Measurements from ENCODE around the gene OTUD4. TPM values are rescaled to one million over a fixed set of nuclear protein-coding genes. Genes with fewer than 3 reads are reported as not detected.
A peak's percentile ranks its signal among the peaks of the same experiment; 100 is the strongest.
"Not testable (repeated sequence)": the region's sequence is repeated elsewhere in the genome, so short reads cannot be mapped to it uniquely, and the experiment has no call there.

Gene OTUD4
- total RNA-seq (2013): 16.4 TPM
- polyA plus RNA-seq (10 to 100 TPM in 1 of 3 donors, 1 to 10 TPM in 2; 7.5 to 14.4 (median 9.0) TPM), polyA minus RNA-seq (17.7 and 17.8 TPM in 2 replicates), total RNA-seq (82.9 to 140 (median 110) reads per million in 11 experiments)

- Histone ChIP-seq H3K79me2 (ENCODE audit: insufficient read depth, low read length) (peaks cover 46% of the 10 kb centered on the region), H4K20me1 (ENCODE audit: insufficient read depth, low read length) (peaks cover 20% of the 10 kb centered on the region), H3K4me3 (replicated peaks in 1 of 3; ENCODE audit: low read depth in 2 of 3, low read length in 3 of 3) (peak within 1 kb of the TSS; percentile 67 to 96 (median 80)), H3K36me3 (replicated peaks in 1 of 2; ENCODE audit: control insufficient read depth in 1 of 2, insufficient read depth in 2 of 2, low read length in 2 of 2) (no peaks in the 10 kb centered on the region), H3K27ac (ENCODE audit: low read depth in 1 of 2, low read length in 2 of 2) (peak within 1 kb of the TSS; percentile 86 to 93), H3K9me3 (replicated peaks in 1 of 2; ENCODE audit: control insufficient read depth in 1 of 2, insufficient read depth in 1 of 2, low read length in 2 of 2) (no peaks in the 10 kb centered on the region), H2AFZ (ENCODE audit: insufficient read depth, low read depth, low read length, poor library complexity, severe bottlenecking) (peak within 1 kb of the TSS; percentile 97), H3K4me2 (replicated peaks; ENCODE audit: extremely low read depth, low read length, poor library complexity, severe bottlenecking) (peak within 1 kb of the TSS; percentile 90), H3K4me1 (ENCODE audit: control insufficient read depth in 1 of 2, insufficient read depth in 2 of 2, low read length in 2 of 2) (peaks cover 30 to 34% of the 10 kb centered on the region in 2 donors), H3K9ac (ENCODE audit: insufficient read depth, low read length, poor library complexity, severe bottlenecking) (peak within 1 kb of the TSS; percentile 94), H3K27me3 (ENCODE audit: control insufficient read depth in 2 of 2, insufficient read depth in 2 of 2, low read length in 2 of 2) (no peaks in the 10 kb centered on the region)
- Mint-ChIP-seq H3K27ac (peak within 1 kb of the TSS; percentile 93 to 98 (median 95)), H3K4me3 (peak within 1 kb of the TSS; percentile 85 to 93), H3K9me3 (no peaks in the 10 kb centered on the region), H3K4me1 (peaks cover 36% of the 10 kb centered on the region), H3K36me3 (no peaks in the 10 kb centered on the region), H3K27me3 (ENCODE audit: low read depth in 3 of 3) (peaks cover 0 to 4% (median 3%) of the 10 kb centered on the region in 3 donors)
- DNase-seq: peak; percentile 91 to 93 (median 91)
- intact Hi-C loops (cut with micrococcal nuclease): loop anchor here (5.0 to 10.0 kb wide), 2 partner anchors 76 to 437 kb away; partner anchors contain the start of gene MMAA (in 1 of the 2)
- under 1% methylated on average over 93 of the region's 94 CpGs for WGBS (ENCODE audit: insufficient coverage)
- no peak for TF ChIP-seq CTCF (IDR thresholded peaks at IDR 0.05)
Measured at GRCh38 chr4:145180298-145181090, at the start of gene OTUD4. OTUD4 (minus strand) TSS chr4:145180589; CDS start chr4:145179973, 616 bp downstream.

- H3K4me2 ChIP-seq (replicated peaks; ENCODE audit: extremely low read depth, low read length, poor library complexity, severe bottlenecking); DNase-seq; H3K9me3 ChIP-seq (replicated peaks in 1 of 2; ENCODE audit: control insufficient read depth in 1 of 2, insufficient read depth in 1 of 2, low read length in 2 of 2); H3K36me3 ChIP-seq (replicated peaks in 1 of 2; ENCODE audit: control insufficient read depth in 1 of 2, insufficient read depth in 2 of 2, low read length in 2 of 2); H3K9me3 Mint-ChIP-seq; H3K4me3 ChIP-seq (replicated peaks in 1 of 3; ENCODE audit: low read depth in 2 of 3, low read length in 3 of 3); H3K79me2 ChIP-seq (ENCODE audit: insufficient read depth, low read length); H3K4me3 Mint-ChIP-seq; H2AFZ ChIP-seq (ENCODE audit: insufficient read depth, low read depth, low read length, poor library complexity, severe bottlenecking); H3K4me1 ChIP-seq (ENCODE audit: control insufficient read depth in 1 of 2, insufficient read depth in 2 of 2, low read length in 2 of 2); intact Hi-C loops (cut with micrococcal nuclease); H3K9ac ChIP-seq (ENCODE audit: insufficient read depth, low read length, poor library complexity, severe bottlenecking); H3K27ac ChIP-seq (ENCODE audit: low read depth in 1 of 2, low read length in 2 of 2); H3K4me1 Mint-ChIP-seq; H3K27me3 Mint-ChIP-seq (ENCODE audit: low read depth in 3 of 3); H4K20me1 ChIP-seq (ENCODE audit: insufficient read depth, low read length); H3K27me3 ChIP-seq (ENCODE audit: control insufficient read depth in 2 of 2, insufficient read depth in 2 of 2, low read length in 2 of 2); H3K27ac Mint-ChIP-seq; H3K36me3 Mint-ChIP-seq: not testable (repeated sequence)
- no CpG with 5 or more reads among the region's 7 CpGs for WGBS (ENCODE audit: insufficient coverage)
Measured at GRCh38 chr4:145223228-145223627, 42.8 kb upstream of the OTUD4 start.

- H3K4me3 ChIP-seq (replicated peaks in 1 of 3; ENCODE audit: low read depth in 2 of 3, low read length in 3 of 3); H3K27me3 Mint-ChIP-seq (ENCODE audit: low read depth in 3 of 3); H2AFZ ChIP-seq (ENCODE audit: insufficient read depth, low read depth, low read length, poor library complexity, severe bottlenecking); H3K9me3 ChIP-seq (replicated peaks in 1 of 2; ENCODE audit: control insufficient read depth in 1 of 2, insufficient read depth in 1 of 2, low read length in 2 of 2); H3K27me3 ChIP-seq (ENCODE audit: control insufficient read depth in 2 of 2, insufficient read depth in 2 of 2, low read length in 2 of 2); H3K27ac Mint-ChIP-seq; H3K9me3 Mint-ChIP-seq; H3K9ac ChIP-seq (ENCODE audit: insufficient read depth, low read length, poor library complexity, severe bottlenecking); H3K4me1 ChIP-seq (ENCODE audit: control insufficient read depth in 1 of 2, insufficient read depth in 2 of 2, low read length in 2 of 2); H3K4me1 Mint-ChIP-seq; H3K79me2 ChIP-seq (ENCODE audit: insufficient read depth, low read length); H4K20me1 ChIP-seq (ENCODE audit: insufficient read depth, low read length); H3K27ac ChIP-seq (ENCODE audit: low read depth in 1 of 2, low read length in 2 of 2); H3K4me2 ChIP-seq (replicated peaks; ENCODE audit: extremely low read depth, low read length, poor library complexity, severe bottlenecking); intact Hi-C loops (cut with micrococcal nuclease); DNase-seq; H3K36me3 ChIP-seq (replicated peaks in 1 of 2; ENCODE audit: control insufficient read depth in 1 of 2, insufficient read depth in 2 of 2, low read length in 2 of 2); H3K36me3 Mint-ChIP-seq; H3K4me3 Mint-ChIP-seq: not testable (repeated sequence)
- WGBS (ENCODE audit: insufficient coverage): 100% methylated on average over 4 of the region's 5 CpGs
Measured at GRCh38 chr4:145221529-145221928, 41.1 kb upstream of the OTUD4 start.
